22Rv1 (cell line): ENCODE data around the gene MUC15.

Experiments used
- H3K27ac ChIP-seq: fragments of 450-650 bp; 2 replicates; pipeline ENCODE4 v1.5.1; 2017
- CTCF ChIP-seq: fragments of 450-650 bp; IDR thresholded peaks from 2 replicates; pipeline ENCODE4 v1.5.1; 2017; ENCODE audit warnings: mild to moderate bottlenecking
- ZFX ChIP-seq: fragments of 450-650 bp; IDR thresholded peaks from 2 replicates; pipeline ENCODE4 v1.6.1; 2017; ENCODE audit warnings: antibody characterized with exemption, borderline replicate concordance

The MUC15 gene, protein sequence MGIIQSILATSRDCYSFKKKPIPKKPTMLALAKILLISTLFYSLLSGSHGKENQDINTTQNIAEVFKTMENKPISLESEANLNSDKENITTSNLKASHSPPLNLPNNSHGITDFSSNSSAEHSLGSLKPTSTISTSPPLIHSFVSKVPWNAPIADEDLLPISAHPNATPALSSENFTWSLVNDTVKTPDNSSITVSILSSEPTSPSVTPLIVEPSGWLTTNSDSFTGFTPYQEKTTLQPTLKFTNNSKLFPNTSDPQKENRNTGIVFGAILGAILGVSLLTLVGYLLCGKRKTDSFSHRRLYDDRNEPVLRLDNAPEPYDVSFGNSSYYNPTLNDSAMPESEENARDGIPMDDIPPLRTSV

DNA sequence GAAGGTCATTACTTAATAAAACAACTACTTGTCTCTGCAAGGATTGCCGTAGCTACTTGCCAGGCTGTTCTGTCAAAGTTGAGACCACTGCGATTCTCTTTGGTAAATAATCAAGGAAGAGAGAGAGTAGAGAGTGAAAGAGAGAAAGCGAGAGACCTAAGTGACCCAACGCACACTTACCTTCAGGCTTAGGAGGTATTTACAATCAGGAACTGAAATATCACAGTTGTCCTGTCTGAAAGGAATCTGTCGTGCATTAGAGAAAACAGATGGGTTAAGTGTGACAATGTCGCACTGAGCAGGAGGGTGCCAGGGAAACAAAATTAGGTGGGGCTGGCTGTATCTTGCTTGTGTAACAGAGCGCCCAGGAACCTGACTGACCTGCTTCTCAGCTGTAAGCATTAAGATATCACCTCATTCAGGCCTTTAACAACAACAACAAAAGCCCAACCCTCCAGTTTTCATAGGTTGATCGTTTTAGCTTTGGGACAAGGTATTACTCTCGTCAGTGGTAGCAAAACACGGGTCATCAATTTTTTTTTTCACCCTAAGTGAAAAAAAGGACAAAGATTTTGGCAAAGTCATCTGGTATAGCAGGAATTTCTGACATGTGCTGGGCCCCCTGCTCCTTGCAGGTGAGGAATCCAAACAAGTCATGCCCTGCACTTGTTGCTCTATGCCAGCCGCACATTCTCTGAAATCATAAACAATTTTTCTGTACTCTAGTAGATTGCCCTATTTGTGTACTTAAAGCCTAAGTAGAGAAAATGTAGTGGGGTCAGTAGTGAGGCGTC, at the start of gene MUC15:
TSS of gene MUC15 (minus strand) at position 403 of the 794 bp plus-strand sequence. CDS start 5,169 bp downstream, outside the sequence.
- H3K27ac ChIP-seq, result no peak within 1 kb of the TSS
- TF ChIP-seq ZFX, result no peak
- TF ChIP-seq CTCF, result no peak

DNA sequence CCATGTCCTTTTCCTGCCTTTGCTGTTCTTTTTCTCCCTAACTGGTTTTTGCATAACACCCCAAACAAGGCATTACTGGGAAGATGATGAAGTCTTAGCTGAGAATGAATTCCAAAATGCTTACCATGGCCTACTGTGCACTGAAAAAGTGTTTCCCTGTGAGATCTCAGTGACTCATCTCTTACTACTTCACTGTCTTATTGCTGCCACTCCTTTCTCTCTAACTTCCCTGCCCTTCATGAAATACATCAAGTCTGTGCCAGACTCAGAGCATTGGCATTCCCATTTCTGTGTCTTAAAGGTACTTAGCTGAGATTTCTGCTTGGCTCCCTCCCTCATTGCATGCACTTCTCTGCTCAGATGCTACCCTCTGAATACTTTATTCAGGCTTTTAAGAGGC, 49.1 kb upstream of the MUC15 start:
- no peak overlapping the region for H3K27ac ChIP-seq
- no peak for TF ChIP-seq CTCF
- no peak for TF ChIP-seq ZFX

DNA sequence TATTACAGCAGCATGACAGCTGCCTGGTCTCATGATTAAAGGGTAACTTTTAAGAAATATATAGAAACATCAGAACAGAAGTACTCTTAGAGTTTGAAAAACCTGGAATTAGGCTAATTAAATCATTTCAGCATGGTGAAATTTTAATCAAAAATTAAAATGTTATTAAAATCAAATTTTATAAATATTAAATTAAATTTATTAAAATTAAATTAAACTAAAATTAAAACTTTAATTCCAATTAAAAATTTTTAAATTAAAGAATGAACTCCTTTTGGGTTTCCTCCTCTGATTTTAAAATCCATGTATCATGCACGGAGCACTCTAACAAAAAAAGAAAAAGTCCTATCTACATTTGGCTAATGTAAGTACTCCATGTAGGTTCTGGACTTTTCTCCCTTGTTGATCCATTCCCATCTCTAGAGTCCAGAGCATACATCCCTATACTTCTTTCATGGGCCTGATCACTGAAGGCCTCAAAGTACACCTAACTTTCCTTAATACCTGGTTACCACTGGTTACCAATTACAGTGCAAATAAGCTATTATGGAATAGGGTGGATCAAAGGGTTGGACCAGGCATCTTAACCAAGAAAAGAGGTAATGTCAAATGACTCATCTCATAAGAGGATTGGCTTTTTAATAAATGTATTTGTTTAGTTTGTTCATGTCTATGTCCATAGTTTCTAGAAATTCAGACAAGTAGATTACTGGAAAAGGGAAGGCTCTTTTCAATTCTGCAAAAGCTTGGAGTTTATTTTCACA, 48.4 kb upstream of the MUC15 start:
- H3K27ac ChIP-seq, result no peak overlapping the region
- TF ChIP-seq CTCF (no peak), ZFX (no peak)

GRCh38 chr11:26618441-26618840, 46.4 kb upstream of the MUC15 start:
- TF ChIP-seq ZFX (no peak), CTCF (no peak)

DNA sequence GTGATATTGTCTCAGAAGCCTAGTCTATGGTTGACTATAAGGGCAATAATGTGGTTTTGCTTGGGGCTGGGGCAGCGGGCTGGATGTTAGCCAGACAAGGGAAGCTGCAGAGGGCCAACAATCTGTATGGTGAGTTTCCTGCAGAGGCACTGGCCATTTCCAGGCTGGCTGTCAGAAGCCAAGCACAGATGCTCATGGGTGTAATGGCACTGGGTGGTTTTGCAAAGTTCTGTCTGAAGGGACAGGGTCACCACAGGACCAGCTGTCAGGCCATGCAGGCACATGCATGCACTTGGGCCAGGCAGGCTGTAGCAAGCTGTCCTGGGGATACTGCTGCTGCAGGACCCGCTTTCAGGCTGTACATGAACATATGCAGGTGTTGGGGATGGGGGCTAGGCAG, 41.7 kb upstream of the MUC15 start:
- H3K27ac ChIP-seq, result no peak overlapping the region
- TF ChIP-seq ZFX (no peak), CTCF (no peak)

More at GRCh38 chr11:26618441-26618840, 46.4 kb upstream of the MUC15 start:
- no peak overlapping the region for H3K27ac ChIP-seq

GRCh38 chr11:26608507-26609146, 36.6 kb upstream of the MUC15 start:
- TF ChIP-seq CTCF, result no peak
- no peak for TF ChIP-seq ZFX
- H3K27ac ChIP-seq, result no peak overlapping the region
